GM08714 (cell line): Measurements from ENCODE around the gene LIG3.
"Not testable (repeated sequence)": the region's sequence is repeated elsewhere in the genome, so short reads cannot be mapped to it uniquely, and the experiment has no call there.

Experiments used
- H3K4me3 ChIP-seq: fragments of 200-500 bp; sonication (Bioruptor generic); 2 replicates; pipeline ENCODE4 v1.5.1; 2014; ENCODE audit warnings: mild to moderate bottlenecking, low read length, inconsistent platforms
- ZNF274 ChIP-seq: IDR thresholded peaks from 2 replicates; pipeline ENCODE4 v1.6.1; 2012; ENCODE audit warnings: mild to moderate bottlenecking, low read depth, low read length

LIG3 gene

DNA sequence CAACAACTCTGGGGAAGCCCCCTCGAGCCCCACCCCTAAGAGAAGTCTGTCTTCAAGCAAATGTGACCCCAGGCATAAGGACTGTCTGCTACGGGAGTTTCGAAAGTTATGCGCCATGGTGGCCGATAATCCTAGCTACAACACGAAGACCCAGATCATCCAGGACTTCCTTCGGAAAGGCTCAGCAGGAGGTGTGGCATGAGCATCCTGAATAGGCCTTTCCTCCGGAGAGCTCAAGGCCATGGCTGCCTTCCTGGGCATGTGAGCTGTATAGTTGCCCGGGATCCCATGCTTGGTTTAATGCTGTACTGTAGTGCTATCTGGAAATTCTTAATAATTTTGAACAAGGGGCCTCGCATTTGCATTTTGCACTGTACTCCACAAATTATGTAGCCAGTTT lies 9.2 kb downstream of the LIG3 start:
- H3K4me3 ChIP-seq, result no peak overlapping the region
- TF ChIP-seq ZNF274, result no peak

- H3K4me3 ChIP-seq, result no peak overlapping the region
- TF ChIP-seq ZNF274, result no peak
These were observed 10.6 kb downstream of the LIG3 start for GRCh38 chr17:34990921-34991365.

- no peak overlapping the region for H3K4me3 ChIP-seq
- no peak for TF ChIP-seq ZNF274
These were observed 11.3 kb downstream of the LIG3 start for GRCh38 chr17:34991606-34992005.

GRCh38 chr17:34993031-34993430 lies 12.7 kb downstream of the LIG3 start:
- no peak overlapping the region for H3K4me3 ChIP-seq
- TF ChIP-seq ZNF274, result no peak

GRCh38 chr17:34996422-34997285 lies 16.3 kb downstream of the LIG3 start:
- no peak for TF ChIP-seq ZNF274

DNA sequence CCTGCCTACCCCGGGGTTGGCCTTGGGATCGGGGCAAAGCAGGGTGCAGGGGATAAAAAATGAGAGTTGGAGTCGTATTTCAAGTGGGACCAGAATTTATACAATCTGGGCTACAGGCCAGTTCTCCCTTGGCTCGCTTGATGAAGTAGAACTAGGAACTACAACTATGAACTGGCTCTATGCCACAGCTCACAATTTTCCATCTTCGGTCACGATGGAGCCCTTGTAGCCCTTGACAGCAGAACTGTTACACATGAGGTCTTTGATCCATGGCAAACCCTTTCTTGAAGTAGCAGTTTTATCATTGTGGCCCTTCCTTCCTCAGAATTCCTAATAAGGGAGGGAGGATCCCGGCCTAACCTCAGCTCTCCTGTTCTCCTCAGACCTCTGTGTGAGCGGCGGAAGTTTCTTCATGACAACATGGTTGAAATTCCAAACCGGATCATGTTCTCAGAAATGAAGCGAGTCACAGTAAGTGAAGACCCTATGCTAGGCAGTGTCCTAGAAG lies 17.1 kb downstream of the LIG3 start:
- no peak for TF ChIP-seq ZNF274
- H3K4me3 ChIP-seq, result no peak overlapping the region

More at GRCh38 chr17:34996422-34997285, 16.3 kb downstream of the LIG3 start:
- H3K4me3 ChIP-seq, result no peak overlapping the region

GRCh38 chr17:34998205-34998604 lies 17.9 kb downstream of the LIG3 start:
- TF ChIP-seq ZNF274, result no peak
- no peak overlapping the region for H3K4me3 ChIP-seq

DNA sequence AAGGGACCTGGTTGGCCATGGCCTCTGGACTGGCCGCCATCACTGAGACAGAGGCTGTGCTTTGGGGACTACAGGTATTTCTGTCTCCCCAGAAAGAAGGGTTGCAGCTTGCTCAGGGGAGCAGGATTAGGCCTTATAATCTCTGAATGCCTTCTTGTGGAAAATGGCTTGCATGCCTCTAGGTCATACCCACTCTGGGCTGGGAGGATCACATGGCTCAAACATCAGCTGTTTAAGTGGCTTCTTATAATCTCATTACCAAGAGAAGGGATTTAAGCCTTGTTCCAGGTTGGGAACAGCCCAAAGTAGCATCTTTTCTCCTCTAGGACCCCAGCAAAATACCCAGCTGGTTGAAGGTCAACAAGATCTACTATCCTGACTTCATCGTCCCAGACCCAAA lies 19.1 kb downstream of the LIG3 start:
- no peak for TF ChIP-seq ZNF274
- no peak overlapping the region for H3K4me3 ChIP-seq

DNA sequence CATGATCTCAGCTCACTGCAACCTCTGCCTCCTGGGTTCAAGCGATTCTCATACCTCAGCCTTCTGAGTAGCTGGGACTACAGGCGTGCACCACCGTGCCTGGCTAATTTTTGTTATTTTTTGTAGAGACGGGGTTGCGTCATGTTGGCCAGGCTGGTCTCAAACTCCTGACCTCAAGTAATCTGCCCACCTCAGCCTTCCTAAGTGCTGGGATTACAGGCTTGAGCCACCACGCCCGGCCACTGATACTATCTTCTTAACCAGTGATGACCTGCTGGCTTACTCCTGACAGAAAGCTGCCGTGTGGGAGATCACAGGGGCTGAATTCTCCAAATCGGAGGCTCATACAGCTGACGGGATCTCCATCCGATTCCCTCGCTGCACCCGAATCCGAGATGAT lies 20.7 kb downstream of the LIG3 start:
- not testable (repeated sequence) for H3K4me3 ChIP-seq

DNA sequence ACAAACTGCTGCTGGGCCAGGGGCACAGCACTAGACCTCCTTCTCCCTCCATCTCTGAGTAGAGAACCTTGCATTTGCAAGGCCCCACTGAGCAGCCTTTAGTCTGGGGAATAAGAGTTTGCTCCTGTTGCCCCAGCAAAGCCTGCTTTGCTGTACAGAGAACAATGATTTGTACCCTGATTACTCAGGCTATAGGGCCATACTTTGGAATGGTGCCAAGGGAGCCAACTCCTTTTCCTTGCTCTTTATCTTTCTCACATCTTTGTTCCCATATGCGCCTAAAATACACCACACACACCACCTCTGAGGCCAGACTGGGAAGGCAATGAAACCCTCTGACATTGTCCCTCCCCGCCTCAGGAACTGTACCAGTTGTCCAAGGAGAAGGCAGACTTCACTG lies 21.2 kb downstream of the LIG3 start:
- no peak for TF ChIP-seq ZNF274
- H3K4me3 ChIP-seq, result no peak overlapping the region

GRCh38 chr17:35002876-35003551 lies 22.7 kb downstream of the LIG3 start:
- H3K4me3 ChIP-seq, result no peak overlapping the region
- no peak for TF ChIP-seq ZNF274

GRCh38 chr17:35003778-35004177 lies 23.5 kb downstream of the LIG3 start:
- no peak for TF ChIP-seq ZNF274
- H3K4me3 ChIP-seq, result no peak overlapping the region

DNA sequence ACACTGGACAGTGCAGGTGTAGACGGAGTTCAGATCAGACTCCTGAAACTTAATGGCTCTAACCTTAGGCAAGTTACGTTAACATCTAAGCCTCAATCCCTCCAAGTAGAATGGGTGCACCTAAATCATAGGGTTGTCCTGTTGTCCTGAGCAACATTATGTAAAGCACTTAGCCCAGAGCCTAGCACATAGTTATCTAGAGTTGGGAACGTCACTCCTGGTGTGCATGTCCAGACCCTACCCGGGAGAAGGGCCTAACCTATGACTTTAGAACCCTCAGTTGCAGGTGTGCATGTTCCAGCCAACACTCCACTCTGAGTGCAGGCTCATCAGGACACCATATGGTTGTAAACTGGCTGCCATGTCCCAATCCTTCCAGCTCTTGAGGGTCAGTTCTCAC lies 26.0 kb downstream of the LIG3 start:
- TF ChIP-seq ZNF274, result no peak
- H3K4me3 ChIP-seq, result no peak overlapping the region

- H3K4me3 ChIP-seq, result no peak overlapping the region
- TF ChIP-seq ZNF274, result no peak
These were observed 26.6 kb downstream of the LIG3 start for GRCh38 chr17:35006961-35007360.

GRCh38 chr17:35010093-35010492 lies 29.8 kb downstream of the LIG3 start:
- TF ChIP-seq ZNF274, result no peak
- H3K4me3 ChIP-seq, result no peak overlapping the region

DNA sequence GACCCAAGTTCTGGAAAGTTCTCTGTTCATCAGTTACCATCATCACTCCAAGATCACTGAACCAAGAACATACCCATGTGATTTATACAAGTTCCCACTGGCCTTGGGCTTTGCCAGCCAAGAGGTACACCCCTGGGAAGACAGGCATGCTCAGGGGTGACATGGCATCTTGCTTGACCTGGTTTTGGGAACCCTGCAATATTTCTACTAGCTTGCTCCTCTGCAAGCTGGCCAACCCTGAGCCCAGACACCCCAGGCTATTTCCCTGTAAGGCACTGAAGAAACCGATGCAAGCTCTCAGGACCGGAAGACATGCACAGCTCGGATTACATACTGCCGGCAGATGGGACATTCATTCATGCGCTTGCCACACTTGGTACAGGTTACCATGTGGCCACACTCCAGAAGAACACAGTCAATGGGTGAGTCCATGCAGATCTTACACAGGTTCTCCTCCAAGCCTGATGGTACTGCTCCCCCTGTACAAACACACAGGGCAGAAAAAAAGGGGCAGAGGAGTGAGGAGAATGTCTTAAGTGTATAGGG lies 31.4 kb downstream of the LIG3 start:
- no peak overlapping the region for H3K4me3 ChIP-seq
- TF ChIP-seq ZNF274, result no peak
